ENCODE data around the gene LIPE.

DNA sequence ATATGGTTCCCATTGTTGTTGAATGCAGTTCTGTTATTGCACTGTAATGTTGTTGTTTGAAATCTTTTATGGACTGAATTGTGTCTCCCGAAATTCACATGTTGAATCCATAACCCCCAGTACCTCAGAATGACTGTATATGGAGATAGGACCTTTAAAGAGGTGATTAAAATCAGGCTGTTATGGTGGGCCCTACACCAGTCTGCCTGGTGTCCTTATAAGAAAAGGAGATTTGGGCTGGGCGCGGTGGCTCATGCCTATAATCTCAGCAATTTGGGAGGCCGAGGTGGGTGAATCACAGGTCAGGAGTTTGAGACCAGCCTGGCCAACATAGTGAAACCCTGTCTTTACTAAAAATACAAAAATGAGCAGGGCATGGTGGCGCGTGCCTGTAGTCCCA is 8.1 kb upstream of the LIPE start:
- TF ChIP-seq, protein P1, sequence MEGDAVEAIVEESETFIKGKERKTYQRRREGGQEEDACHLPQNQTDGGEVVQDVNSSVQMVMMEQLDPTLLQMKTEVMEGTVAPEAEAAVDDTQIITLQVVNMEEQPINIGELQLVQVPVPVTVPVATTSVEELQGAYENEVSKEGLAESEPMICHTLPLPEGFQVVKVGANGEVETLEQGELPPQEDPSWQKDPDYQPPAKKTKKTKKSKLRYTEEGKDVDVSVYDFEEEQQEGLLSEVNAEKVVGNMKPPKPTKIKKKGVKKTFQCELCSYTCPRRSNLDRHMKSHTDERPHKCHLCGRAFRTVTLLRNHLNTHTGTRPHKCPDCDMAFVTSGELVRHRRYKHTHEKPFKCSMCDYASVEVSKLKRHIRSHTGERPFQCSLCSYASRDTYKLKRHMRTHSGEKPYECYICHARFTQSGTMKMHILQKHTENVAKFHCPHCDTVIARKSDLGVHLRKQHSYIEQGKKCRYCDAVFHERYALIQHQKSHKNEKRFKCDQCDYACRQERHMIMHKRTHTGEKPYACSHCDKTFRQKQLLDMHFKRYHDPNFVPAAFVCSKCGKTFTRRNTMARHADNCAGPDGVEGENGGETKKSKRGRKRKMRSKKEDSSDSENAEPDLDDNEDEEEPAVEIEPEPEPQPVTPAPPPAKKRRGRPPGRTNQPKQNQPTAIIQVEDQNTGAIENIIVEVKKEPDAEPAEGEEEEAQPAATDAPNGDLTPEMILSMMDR (IDR thresholded peaks at IDR 0.05) = no peak
- no peak for TF ChIP-seq ZFX (IDR thresholded peaks at IDR 0.05; ENCODE audit: borderline replicate concordance)
